ENCODE results near the gene ARMC8.

- TF ChIP-seq POLR2A (IDR thresholded peaks at IDR 0.05) = no peak
- TF ChIP-seq CTCF (IDR thresholded peaks at IDR 0.05) = no peak
Measured at GRCh38 chr3:138263104-138263503, 76.0 kb downstream of the ARMC8 start.
